ENCODE data around the gene PLA2G2D. TPM values are rescaled to one million over a fixed set of nuclear protein-coding genes. Genes with fewer than 3 reads are reported as not detected.

The PLA2G2D gene
- total and polyA plus RNA-seq, 9 of the 15 experiments (the other 6 are each of a cell fraction or from before 2014, with no cell fraction given), result not detected

GRCh38 chr1:20166051-20166450 is 46.7 kb upstream of the PLA2G2D start:
- 63% methylated on average over 17 of the region's 17 CpGs for WGBS (ENCODE audit: insufficient coverage, low coverage, missing lambda C conversion rate)
- BruUV-seq (replicated peaks), result no TSS peak
- TF ChIP-seq, protein P1, sequence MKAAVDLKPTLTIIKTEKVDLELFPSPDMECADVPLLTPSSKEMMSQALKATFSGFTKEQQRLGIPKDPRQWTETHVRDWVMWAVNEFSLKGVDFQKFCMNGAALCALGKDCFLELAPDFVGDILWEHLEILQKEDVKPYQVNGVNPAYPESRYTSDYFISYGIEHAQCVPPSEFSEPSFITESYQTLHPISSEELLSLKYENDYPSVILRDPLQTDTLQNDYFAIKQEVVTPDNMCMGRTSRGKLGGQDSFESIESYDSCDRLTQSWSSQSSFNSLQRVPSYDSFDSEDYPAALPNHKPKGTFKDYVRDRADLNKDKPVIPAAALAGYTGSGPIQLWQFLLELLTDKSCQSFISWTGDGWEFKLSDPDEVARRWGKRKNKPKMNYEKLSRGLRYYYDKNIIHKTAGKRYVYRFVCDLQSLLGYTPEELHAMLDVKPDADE (conservative IDR thresholded peaks at IDR 0.05; ENCODE audit: control insufficient read depth, low read depth, low read length), result no peak
- TF ChIP-seq SRF (CRISPR knock-in tag; IDR thresholded peaks at IDR 0.05) (no peak), SNRNP70 (optimal IDR thresholded peaks at IDR 0.05; ENCODE audit: low read depth, low read length) (no peak), ZBTB8A (IDR thresholded peaks at IDR 0.05; ENCODE audit: partially characterized antibody) (no peak), ZNF584 (CRISPR knock-in tag; IDR thresholded peaks at IDR 0.05; ENCODE audit: low read depth) (no peak), ZZZ3 (IDR thresholded peaks at IDR 0.05) (no peak), NFXL1 (CRISPR knock-in tag; IDR thresholded peaks at IDR 0.05) (no peak), RBM22 (IDR thresholded peaks at IDR 0.05; ENCODE audit: low read depth, low read length, poor library complexity, severe bottlenecking) (no peak), DPF2 (IDR thresholded peaks at IDR 0.05) (no peak), ZNF707 (CRISPR knock-in tag; conservative IDR thresholded peaks at IDR 0.05) (no peak), BACH1 (tag; IDR thresholded peaks at IDR 0.05) (no peak), TAF7 (tag; IDR thresholded peaks at IDR 0.05) (no peak), NCOA2 (IDR thresholded peaks at IDR 0.05; ENCODE audit: partially characterized antibody in 2 of 2) (no peak), MAFK (IDR thresholded peaks at IDR 0.05; ENCODE audit: low read length) (no peak), ZNF766 (CRISPR knock-in tag; conservative IDR thresholded peaks at IDR 0.05) (no peak), ZNF507 (tag; conservative IDR thresholded peaks at IDR 0.05) (no peak)
- TF ChIP-seq, protein P2, sequence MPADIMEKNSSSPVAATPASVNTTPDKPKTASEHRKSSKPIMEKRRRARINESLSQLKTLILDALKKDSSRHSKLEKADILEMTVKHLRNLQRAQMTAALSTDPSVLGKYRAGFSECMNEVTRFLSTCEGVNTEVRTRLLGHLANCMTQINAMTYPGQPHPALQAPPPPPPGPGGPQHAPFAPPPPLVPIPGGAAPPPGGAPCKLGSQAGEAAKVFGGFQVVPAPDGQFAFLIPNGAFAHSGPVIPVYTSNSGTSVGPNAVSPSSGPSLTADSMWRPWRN (IDR thresholded peaks at IDR 0.05; ENCODE audit: low read depth), result no peak
- Histone ChIP-seq H3K27ac (ENCODE audit: extremely low read depth, low read depth, low read length) (no peak overlapping the region), H3K4me3 (no peak overlapping the region), H3K4me2 (ENCODE audit: insufficient read depth, low read length) (no peak overlapping the region), H3K4me1 (replicated peaks in 1 of 2; ENCODE audit: control insufficient read depth in 2 of 2, insufficient read depth in 2 of 2, low read length in 2 of 2) (peaks cover 0 to 11% of the 10 kb centered on the region in 2 experiments; a peak in 3 of 5 replicates), H2AFZ (ENCODE audit: low read depth, low read length) (no peak overlapping the region), H3K9me3 (replicated peaks; ENCODE audit: control insufficient read depth, insufficient read depth, low read depth, low read length) (peaks cover 1% of the 10 kb centered on the region; the same call in 1 of the 2 replicates), H3K27me3 (ENCODE audit: control insufficient read depth in 2 of 2, insufficient read depth in 2 of 2, low read length in 2 of 2) (peaks cover 0 to 19% of the 10 kb centered on the region in 2 experiments; a peak in 3 of 5 replicates), H3K79me2 (ENCODE audit: control insufficient read depth, insufficient read depth, low read length) (no peaks in the 10 kb centered on the region), H4K20me1 (replicated peaks; ENCODE audit: control insufficient read depth, insufficient read depth, low read length) (no peaks in the 10 kb centered on the region), H3K9me1 (ENCODE audit: control insufficient read depth, insufficient read depth, low read length) (no peaks in the 10 kb centered on the region), H3K9ac (ENCODE audit: insufficient read depth in 1 of 2, low read depth in 2 of 2, low read length in 2 of 2) (no peak overlapping the region), H3K36me3 (ENCODE audit: control insufficient read depth, insufficient read depth, low read length) (no peaks in the 10 kb centered on the region)
- DNase-seq (ENCODE audit: extremely low read depth in 1 of 4, low spot score in 3 of 4) (no peak), ATAC-seq (no peak), FAIRE-seq (no peak)
- ChIA-PET CTCF (ENCODE audit: low intra/inter-chr PET ratio) (no interaction called here), POLR2A (interaction anchor here (0.8 to 1.4 kb wide), 3 partner anchors 14 to 333 kb away, joined by 3 read pairs; no protein-coding TSS in a partner anchor)
- in situ Hi-C loops (cut with MboI) (no loop called here), intact Hi-C loops (cut with micrococcal nuclease) (loop anchor here (5.0 kb wide), 2 partner anchors 266 to 326 kb away; no protein-coding TSS in a partner anchor)
